ENCODE data around the gene FANCC.

- no peak for TF ChIP-seq EP300 (IDR thresholded peaks at IDR 0.05; ENCODE audit: borderline replicate concordance in 1 of 2, low read depth in 1 of 2, low read length in 1 of 2)
- no peak for TF ChIP-seq CTCF (IDR thresholded peaks at IDR 0.05)
- no peak for TF ChIP-seq POLR2AphosphoS5 (IDR thresholded peaks at IDR 0.05; ENCODE audit: low read depth, low read length)
- TF ChIP-seq MXI1 (IDR thresholded peaks at IDR 0.05; ENCODE audit: low read depth, low read length), result no peak
- no peak for TF ChIP-seq REST (IDR thresholded peaks at IDR 0.05; ENCODE audit: low read depth, low read length)
- TF ChIP-seq EZH2phosphoT487 (IDR thresholded peaks at IDR 0.05; ENCODE audit: borderline replicate concordance, low read depth), result no peak
Measured at GRCh38 chr9:95098391-95098921, 219.1 kb downstream of the FANCC start.
